ENCODE measurements around the gene RNF223. TPM values are rescaled to one million over a fixed set of nuclear protein-coding genes. Genes with fewer than 3 reads are reported as not detected.

Gene RNF223
- total RNA-seq, 1 donor from 2014 or later: not detected

GRCh38 chr1:1054099-1054700 is 19.9 kb downstream of the RNF223 start:
- Mint-ChIP-seq H3K27ac (ENCODE audit: unreplicated experiment) (no peak overlapping the region), H3K4me3 (ENCODE audit: unreplicated experiment) (no peak overlapping the region), H3K36me3 (ENCODE audit: unreplicated experiment) (peaks cover 10% of the 10 kb centered on the region), H3K4me1 (ENCODE audit: unreplicated experiment) (peaks cover 11% of the 10 kb centered on the region), H3K27me3 (ENCODE audit: unreplicated experiment) (no peaks in the 10 kb centered on the region), H3K9me3 (ENCODE audit: unreplicated experiment) (no peaks in the 10 kb centered on the region)
- TF ChIP-seq CTCF (IDR thresholded peaks at IDR 0.05): no peak
- no peak for DNase-seq (ENCODE audit: extremely low spot score, unreplicated experiment)

DNA sequence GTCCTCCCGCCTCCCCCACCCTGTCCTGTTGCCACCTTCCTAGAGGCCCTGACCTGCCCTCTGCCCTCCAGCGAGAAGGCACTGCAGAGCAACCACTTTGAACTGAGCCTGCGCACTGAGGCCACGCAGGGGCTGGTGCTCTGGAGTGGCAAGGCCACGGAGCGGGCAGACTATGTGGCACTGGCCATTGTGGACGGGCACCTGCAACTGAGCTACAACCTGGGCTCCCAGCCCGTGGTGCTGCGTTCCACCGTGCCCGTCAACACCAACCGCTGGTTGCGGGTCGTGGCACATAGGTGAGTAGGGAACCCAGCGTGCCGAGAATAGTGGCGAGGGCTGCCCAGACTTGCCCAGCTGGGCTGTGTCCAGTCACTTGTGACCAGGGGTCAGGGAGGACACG is 20.4 kb downstream of the RNF223 start:
- H3K27ac Mint-ChIP-seq (ENCODE audit: unreplicated experiment): no peak overlapping the region
- H3K27me3 Mint-ChIP-seq (ENCODE audit: unreplicated experiment): no peaks in the 10 kb centered on the region
- H3K9me3 Mint-ChIP-seq (ENCODE audit: unreplicated experiment): no peaks in the 10 kb centered on the region
- no peak for DNase-seq (ENCODE audit: extremely low spot score, unreplicated experiment)
- H3K36me3 Mint-ChIP-seq (ENCODE audit: unreplicated experiment): peaks cover 10% of the 10 kb centered on the region
- no peak for TF ChIP-seq CTCF (IDR thresholded peaks at IDR 0.05)
- peaks cover 7% of the 10 kb centered on the region for H3K4me1 Mint-ChIP-seq (ENCODE audit: unreplicated experiment)
- no peak overlapping the region for H3K4me3 Mint-ChIP-seq (ENCODE audit: unreplicated experiment)

DNA sequence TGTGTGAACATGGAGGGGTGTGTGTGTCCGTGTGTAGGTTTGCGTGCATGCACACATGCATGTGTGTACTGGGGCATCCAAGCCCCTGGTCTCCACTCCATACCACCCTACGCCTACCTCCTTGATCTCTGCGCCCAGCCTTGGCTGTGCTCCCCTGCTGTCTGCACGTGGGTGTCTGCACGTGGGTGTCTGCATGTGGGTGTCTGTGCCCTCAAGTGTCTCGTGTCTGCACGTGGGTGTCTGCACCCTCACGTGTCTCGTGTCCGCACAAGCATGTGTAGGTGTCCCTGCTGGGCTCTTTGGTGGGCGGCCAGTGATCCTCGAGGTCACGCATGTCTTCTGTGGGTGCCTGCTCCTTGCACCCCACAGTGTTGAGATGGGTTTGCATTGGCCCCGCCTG is 21.1 kb downstream of the RNF223 start:
- H3K9me3 Mint-ChIP-seq (ENCODE audit: unreplicated experiment): no peaks in the 10 kb centered on the region
- DNase-seq (ENCODE audit: extremely low spot score, unreplicated experiment): no peak
- H3K4me3 Mint-ChIP-seq (ENCODE audit: unreplicated experiment): no peak overlapping the region
- peaks cover under 1% of the 10 kb centered on the region for H3K4me1 Mint-ChIP-seq (ENCODE audit: unreplicated experiment)
- H3K27ac Mint-ChIP-seq (ENCODE audit: unreplicated experiment): no peak overlapping the region
- no peak for TF ChIP-seq CTCF (IDR thresholded peaks at IDR 0.05)
- peaks cover 10% of the 10 kb centered on the region for H3K36me3 Mint-ChIP-seq (ENCODE audit: unreplicated experiment)
- H3K27me3 Mint-ChIP-seq (ENCODE audit: unreplicated experiment): no peaks in the 10 kb centered on the region

GRCh38 chr1:1052003-1052840 is 21.9 kb downstream of the RNF223 start:
- Mint-ChIP-seq H3K9me3 (ENCODE audit: unreplicated experiment) (no peaks in the 10 kb centered on the region), H3K27me3 (ENCODE audit: unreplicated experiment) (no peaks in the 10 kb centered on the region), H3K27ac (ENCODE audit: unreplicated experiment) (no peak overlapping the region), H3K4me1 (ENCODE audit: unreplicated experiment) (no peaks in the 10 kb centered on the region), H3K4me3 (ENCODE audit: unreplicated experiment) (no peak overlapping the region), H3K36me3 (ENCODE audit: unreplicated experiment) (peaks cover 10% of the 10 kb centered on the region)
- no peak for DNase-seq (ENCODE audit: extremely low spot score, unreplicated experiment)
- TF ChIP-seq CTCF (IDR thresholded peaks at IDR 0.05): no peak

DNA sequence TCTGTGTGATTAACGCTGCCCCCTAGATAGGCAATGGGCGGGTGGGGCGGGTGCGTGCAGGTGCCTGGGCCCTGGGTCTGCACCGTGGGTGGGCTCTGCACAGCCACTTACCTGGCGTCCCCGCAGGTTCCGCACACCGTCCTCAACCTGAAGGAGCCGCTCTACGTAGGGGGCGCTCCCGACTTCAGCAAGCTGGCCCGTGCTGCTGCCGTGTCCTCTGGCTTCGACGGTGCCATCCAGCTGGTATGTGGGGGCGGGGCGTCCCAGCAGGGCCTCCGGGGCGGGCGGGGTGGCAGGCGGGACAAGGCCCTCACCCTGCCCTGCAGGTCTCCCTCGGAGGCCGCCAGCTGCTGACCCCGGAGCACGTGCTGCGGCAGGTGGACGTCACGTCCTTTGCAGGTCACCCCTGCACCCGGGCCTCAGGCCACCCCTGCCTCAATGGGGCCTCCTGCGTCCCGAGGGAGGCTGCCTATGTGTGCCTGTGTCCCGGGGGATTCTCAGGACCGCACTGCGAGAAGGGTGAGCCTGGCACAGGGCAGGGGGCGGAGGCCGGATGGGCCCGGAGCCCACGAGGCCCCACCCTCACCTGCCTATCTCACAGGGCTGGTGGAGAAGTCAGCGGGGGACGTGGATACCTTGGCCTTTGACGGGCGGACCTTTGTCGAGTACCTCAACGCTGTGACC is 22.8 kb downstream of the RNF223 start:
- H3K4me1 Mint-ChIP-seq (ENCODE audit: unreplicated experiment): no peaks in the 10 kb centered on the region

More for the DNA sequence above, 22.8 kb downstream of the RNF223 start:
- DNase-seq (ENCODE audit: extremely low spot score, unreplicated experiment): no peak
- Mint-ChIP-seq H3K27ac (ENCODE audit: unreplicated experiment) (no peak overlapping the region), H3K4me3 (ENCODE audit: unreplicated experiment) (no peak overlapping the region), H3K9me3 (ENCODE audit: unreplicated experiment) (no peaks in the 10 kb centered on the region), H3K36me3 (ENCODE audit: unreplicated experiment) (peaks cover 14% of the 10 kb centered on the region), H3K27me3 (ENCODE audit: unreplicated experiment) (no peaks in the 10 kb centered on the region)
- TF ChIP-seq CTCF (IDR thresholded peaks at IDR 0.05): no peak

Data from osteocyte (in vitro differentiated cells).